ENCODE results near the gene RNF40. TPM values are rescaled to one million over a fixed set of nuclear protein-coding genes. Genes with fewer than 3 reads are reported as not detected.

Gene RNF40
- total and polyA plus RNA-seq, 2 of the 8 experiments (the other 6 are each of a cell fraction or from before 2014, with no cell fraction given), result 38.5 to 68.7 TPM

DNA sequence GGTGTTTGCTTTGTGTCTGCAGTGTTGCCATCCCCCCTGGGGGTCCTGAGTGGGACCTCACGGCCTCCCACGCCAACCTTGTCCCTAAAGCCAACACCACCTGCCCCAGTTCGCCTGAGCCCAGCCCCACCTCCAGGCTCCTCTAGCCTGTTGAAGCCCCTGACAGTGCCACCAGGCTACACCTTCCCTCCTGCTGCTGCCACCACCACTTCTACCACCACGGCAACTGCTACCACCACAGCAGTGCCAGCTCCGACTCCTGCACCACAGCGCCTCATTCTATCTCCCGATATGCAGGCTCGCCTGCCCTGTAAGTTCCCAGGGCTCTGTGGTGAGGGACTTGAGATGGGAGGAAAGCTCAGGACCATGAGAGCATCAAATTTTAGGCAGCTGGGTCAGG is 41.0 kb upstream of the RNF40 start:
- WGBS, 2 experiments (ENCODE audit: extremely low coverage in 1 of 2, insufficient coverage in 1 of 2, insufficient read length in 1 of 2, insufficient replicate concordance in 2 of 2, low coverage in 1 of 2, low lambda C conversion rate in 2 of 2, missing lambda C conversion rate in 1 of 2), result 94% methylated on average over 8 of the region's 8 CpGs; no CpG with 5 or more reads in 1 of the 2 experiments
- H2BK120ac ChIP-seq (replicated peaks; ENCODE audit: low read depth, low read length), result no peak overlapping the region
- H3K79me1 ChIP-seq (ENCODE audit: low read depth, low read length), result peaks cover 6% of the 10 kb centered on the region; the same call in 1 of the 2 replicates
- H3K79me2 ChIP-seq (ENCODE audit: control insufficient read depth in 1 of 2, insufficient read depth in 2 of 2, low read length in 2 of 2), result no peaks in the 10 kb centered on the region
- no peaks in the 10 kb centered on the region; the same call in 1 of the 2 replicates for H3K23me2 ChIP-seq (ENCODE audit: low read depth, low read length)
- H4K5ac ChIP-seq (ENCODE audit: insufficient read length, low read depth, low read length), result no peak overlapping the region
- no peak for FAIRE-seq
- H3K14ac ChIP-seq (ENCODE audit: insufficient read length), result no peak overlapping the region
- H4K20me1 ChIP-seq (replicated peaks in 1 of 2; ENCODE audit: control insufficient read depth in 1 of 2, insufficient read depth in 2 of 2, low read length in 2 of 2), result peaks cover 8 to 28% of the 10 kb centered on the region in 2 experiments
- H3K27ac ChIP-seq (ENCODE audit: low read depth, low read length), result no peak overlapping the region
- H3K9me3 ChIP-seq (ENCODE audit: insufficient read depth in 2 of 2, low read depth in 1 of 2, low read length in 1 of 2), result no peaks in the 10 kb centered on the region
- peaks cover 44 to 79% (median 74%) of the 10 kb centered on the region in 4 experiments for H3K36me3 ChIP-seq (ENCODE audit: control insufficient read depth in 2 of 4, insufficient read depth in 4 of 4, low read length in 3 of 4)
- no peak overlapping the region for H4K8ac ChIP-seq (ENCODE audit: extremely low read depth, insufficient read depth, low read length)
- H3K27me3 ChIP-seq (replicated peaks in 1 of 4; ENCODE audit: control insufficient read depth in 3 of 4, extremely low read depth in 1 of 4, insufficient read depth in 3 of 4, low read length in 3 of 4), result no peaks in the 10 kb centered on the region
- H3K4me2 ChIP-seq (ENCODE audit: insufficient read depth in 1 of 2, low read depth in 2 of 2, low read length in 2 of 2), result no peak overlapping the region
- H3K9ac ChIP-seq (replicated peaks in 1 of 4; ENCODE audit: extremely low read depth in 1 of 4, low read depth in 3 of 4, low read length in 3 of 4), result no peak overlapping the region
- no peak overlapping the region for H2BK12ac ChIP-seq (ENCODE audit: low read depth, low read length)
- POLR2A ChIA-PET (ENCODE audit: partially characterized antibody), result interaction anchor here (0.6 to 6.8 kb wide), 8 partner anchors 9 to 321 kb away, joined by 3 to 80 read pairs (median 13); partner anchors contain the start of genes PHKG2 and SRCAP
- H2BK15ac ChIP-seq (ENCODE audit: low read length), result no peak overlapping the region
- no peak overlapping the region for H2AFZ ChIP-seq (ENCODE audit: low read length)
- H3K4me3 ChIP-seq (ENCODE audit: extremely low read depth in 1 of 4, insufficient read depth in 2 of 4, low read depth in 3 of 4, low read length in 4 of 4), result no peak overlapping the region
- H2BK20ac ChIP-seq (ENCODE audit: low read length), result no peak overlapping the region
- H3K18ac ChIP-seq (ENCODE audit: extremely low read depth, low read length), result no peak overlapping the region
- no peak overlapping the region for H2BK5ac ChIP-seq (ENCODE audit: low read depth, low read length)
- CTCF ChIA-PET (ENCODE audit: partially characterized antibody), result interaction anchor here (1.2 to 1.6 kb wide), 2 partner anchors 12 to 61 kb away, joined by 3 to 7 read pairs; no protein-coding TSS in a partner anchor
- H3K23ac ChIP-seq (ENCODE audit: insufficient read length), result no peak overlapping the region
- no peak for DNase-seq (ENCODE audit: low read depth in 1 of 2, low spot score in 2 of 2)
- H3K4me1 ChIP-seq (replicated peaks in 1 of 4; ENCODE audit: control insufficient read depth in 3 of 4, insufficient read depth in 4 of 4, low read length in 3 of 4), result no peaks in the 10 kb centered on the region
- H3K56ac ChIP-seq (replicated peaks; ENCODE audit: insufficient read length, low read depth, low read length), result no peak overlapping the region
- no peak overlapping the region for H2AK5ac ChIP-seq (ENCODE audit: low read depth, low read length)
- no peak overlapping the region for H3K4ac ChIP-seq (replicated peaks; ENCODE audit: insufficient read length, low read depth, low read length)
- no peak overlapping the region for H4K91ac ChIP-seq (replicated peaks; ENCODE audit: insufficient read length, low read length)
- TF ChIP-seq SIRT6 (IDR thresholded peaks at IDR 0.05; ENCODE audit: low read length), result no peak
- no peak for TF ChIP-seq NANOG (IDR thresholded peaks at IDR 0.05; ENCODE audit: insufficient read depth, low read depth, low read length, poor library complexity, severe bottlenecking)

Data from H1 (cell line).